GM18858 (cell line): Measurements from ENCODE around the gene ACSM5.
"Not testable (repeated sequence)": the region's sequence is repeated elsewhere in the genome, so short reads cannot be mapped to it uniquely, and the experiment has no call there.

ENCODE experiments used
- ATAC-seq: cut with Tn5 transposase; IDR thresholded peaks from one replicate; pipeline ENCODE4 v1.9.1; 2021; ENCODE audit not compliant: unreplicated experiment

ACSM5 gene

GRCh38 chr16:20446652-20447393 lies 37.5 kb downstream of the ACSM5 start:
- not testable (repeated sequence) for ATAC-seq

- ATAC-seq: not testable (repeated sequence)
Measured at GRCh38 chr16:20451364-20451763, 42.0 kb downstream of the ACSM5 start, which contains the start of gene ACSM2A. ACSM2A (plus strand) TSS chr16:20451521; CDS start chr16:20460115, 8,594 bp downstream.

- not testable (repeated sequence) for ATAC-seq
Measured at GRCh38 chr16:20453633-20454032, 44.3 kb downstream of the ACSM5 start.

GRCh38 chr16:20459227-20459626 lies 49.9 kb downstream of the ACSM5 start:
- not testable (repeated sequence) for ATAC-seq

- not testable (repeated sequence) for ATAC-seq
Measured at GRCh38 chr16:20460313-20460712, 51.0 kb downstream of the ACSM5 start.

- not testable (repeated sequence) for ATAC-seq
Measured at GRCh38 chr16:20468954-20469353, 59.6 kb downstream of the ACSM5 start.

GRCh38 chr16:20469930-20470329 lies 60.6 kb downstream of the ACSM5 start:
- ATAC-seq: not testable (repeated sequence)

- ATAC-seq: not testable (repeated sequence)
Measured at GRCh38 chr16:20470732-20471131, 61.4 kb downstream of the ACSM5 start.

GRCh38 chr16:20477188-20477744 lies 67.9 kb downstream of the ACSM5 start:
- not testable (repeated sequence) for ATAC-seq

GRCh38 chr16:20483989-20484388 lies 74.7 kb downstream of the ACSM5 start:
- not testable (repeated sequence) for ATAC-seq

GRCh38 chr16:20484726-20485125 lies 75.4 kb downstream of the ACSM5 start:
- no peak for ATAC-seq

- ATAC-seq: no peak
Measured at GRCh38 chr16:20485408-20485807, 76.1 kb downstream of the ACSM5 start.
